GM19463 (cell line): ENCODE results near the gene C6orf58.
"Not testable (repeated sequence)": the region's sequence is repeated elsewhere in the genome, so short reads cannot be mapped to it uniquely, and the experiment has no call there.

Experiments used
- ATAC-seq: cut with Tn5 transposase; IDR thresholded peaks from one replicate; pipeline ENCODE4 v1.9.1; 2021; ENCODE audit warnings: mild to moderate bottlenecking, moderate library complexity; ENCODE audit not compliant: unreplicated experiment

Gene C6orf58

GRCh38 chr6:127589135-127589534, 12.2 kb downstream of the C6orf58 start:
- ATAC-seq: no peak

GRCh38 chr6:127590344-127590743, 13.4 kb downstream of the C6orf58 start:
- no peak for ATAC-seq

GRCh38 chr6:127592964-127593363, 16.0 kb downstream of the C6orf58 start:
- no peak for ATAC-seq

GRCh38 chr6:127593456-127593855, 16.5 kb downstream of the C6orf58 start:
- ATAC-seq: not testable (repeated sequence)

- ATAC-seq: no peak
These were observed 29.2 kb downstream of the C6orf58 start for GRCh38 chr6:127606131-127606562.

GRCh38 chr6:127608554-127609270, 31.7 kb downstream of the C6orf58 start:
- no peak for ATAC-seq

GRCh38 chr6:127618729-127619128, 41.8 kb downstream of the C6orf58 start:
- no peak for ATAC-seq

GRCh38 chr6:127630800-127631199, 53.8 kb downstream of the C6orf58 start:
- ATAC-seq: no peak

- no peak for ATAC-seq
These were observed 57.2 kb downstream of the C6orf58 start for GRCh38 chr6:127634178-127634577.

GRCh38 chr6:127635091-127635490, 58.1 kb downstream of the C6orf58 start:
- ATAC-seq: no peak

GRCh38 chr6:127637830-127638409, 60.9 kb downstream of the C6orf58 start:
- ATAC-seq: no peak
